Uterus (tissue), 2 donors: ENCODE results near the gene SMIM32.

Source experiments
- CTCF ChIP-seq, 4 experiments: fragments of 200-600 bp in 2 of 4; fragments of 450-650 bp in 2 of 4; sonication (generic) in 2 of 4; IDR thresholded peaks; one replicate each; pipeline ENCODE4 v1.5.1; 2016 to 2019; ENCODE audit warnings: antibody characterized with exemption in 4 of 4, mild to moderate bottlenecking in 2 of 4, moderate library complexity in 1 of 4
- POLR2A ChIP-seq, 2 donors: fragments of 450-650 bp; IDR thresholded peaks; one replicate each; pipeline ENCODE4 v1.6.1; 2016; ENCODE audit warnings: antibody characterized with exemption in 2 of 2, mild to moderate bottlenecking in 1 of 2, moderate library complexity in 1 of 2

GRCh38 chr5:136221340-136221739, 28.4 kb upstream of the SMIM32 start:
- TF ChIP-seq CTCF (IDR thresholded peaks at IDR 0.05) (no peak), POLR2A (IDR thresholded peaks at IDR 0.05) (no peak)
